Inferior parietal cortex (tissue), 1 donor: ENCODE measurements around the gene CACNA1C.

Source experiments
- DNase-seq: peaks from one replicate; pipeline ENCODE4 v3.0.0-alpha.2; 2016; ENCODE audit errors: extremely low spot score

Gene CACNA1C

DNA sequence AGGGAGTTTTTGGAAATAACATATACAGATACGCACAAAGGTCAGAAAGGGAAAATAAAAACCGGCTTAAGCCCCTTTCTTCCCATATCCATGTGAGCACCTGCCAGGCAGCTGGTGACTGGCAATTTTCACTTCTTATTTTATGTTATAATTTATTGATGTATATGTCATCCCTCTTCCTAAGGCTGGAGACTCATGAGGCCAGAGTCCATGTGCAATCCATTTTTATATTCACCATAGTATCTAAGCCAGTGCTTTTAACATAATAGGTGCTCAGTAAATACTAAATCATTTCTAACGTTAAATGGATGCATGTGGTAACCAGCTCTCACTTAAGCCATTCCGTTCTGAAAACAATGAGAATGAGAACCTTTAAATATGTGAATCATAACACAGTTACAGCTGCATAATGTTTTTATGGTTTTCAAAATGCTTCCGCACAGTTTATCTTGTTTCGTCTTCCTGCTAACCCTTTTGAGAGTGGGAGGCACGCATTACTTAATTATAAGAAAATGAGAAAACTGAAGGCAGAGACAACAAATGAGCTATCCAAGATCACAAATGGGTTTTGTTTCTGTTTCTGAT, 178.3 kb downstream of the CACNA1C start:
- DNase-seq, result no peak

DNA sequence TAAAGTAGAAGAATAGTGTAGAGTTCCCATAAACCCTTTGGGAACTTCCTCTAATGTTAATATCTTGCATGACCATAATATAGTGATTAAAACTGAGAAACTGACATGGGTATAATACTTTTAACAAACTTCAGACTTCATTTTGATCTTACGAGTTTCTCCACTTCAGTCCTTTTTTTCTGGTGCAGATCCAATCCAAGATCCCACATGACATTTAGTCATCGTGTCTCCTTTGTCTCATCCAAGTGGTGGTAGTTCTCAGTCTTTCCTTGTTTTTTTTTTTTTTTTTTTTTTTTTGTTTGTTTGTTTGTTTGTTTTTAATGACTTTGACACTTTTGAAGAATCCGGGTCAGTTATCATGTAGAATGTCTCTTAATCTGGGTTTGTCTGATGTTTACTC, 179.2 kb downstream of the CACNA1C start:
- DNase-seq, result no peak

DNA sequence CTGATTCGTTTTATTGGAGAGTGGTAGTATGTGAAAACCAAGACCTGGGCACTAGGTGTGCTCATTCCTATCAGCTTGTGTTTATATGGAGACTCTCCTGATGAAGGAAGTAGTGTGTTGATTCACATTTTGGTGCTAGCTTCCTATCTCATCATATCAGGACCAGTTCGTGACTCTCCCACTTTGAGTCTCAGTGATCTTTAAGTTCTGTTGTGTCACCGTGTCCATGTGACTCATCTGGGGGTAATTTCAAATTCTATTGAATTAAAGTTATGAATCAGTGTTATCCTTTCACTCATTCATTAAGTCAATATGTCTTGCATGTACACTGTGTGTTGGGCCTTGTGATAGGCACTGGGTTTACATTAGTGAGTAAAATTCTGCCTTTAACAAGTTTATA, 180.2 kb downstream of the CACNA1C start:
- no peak for DNase-seq

DNA sequence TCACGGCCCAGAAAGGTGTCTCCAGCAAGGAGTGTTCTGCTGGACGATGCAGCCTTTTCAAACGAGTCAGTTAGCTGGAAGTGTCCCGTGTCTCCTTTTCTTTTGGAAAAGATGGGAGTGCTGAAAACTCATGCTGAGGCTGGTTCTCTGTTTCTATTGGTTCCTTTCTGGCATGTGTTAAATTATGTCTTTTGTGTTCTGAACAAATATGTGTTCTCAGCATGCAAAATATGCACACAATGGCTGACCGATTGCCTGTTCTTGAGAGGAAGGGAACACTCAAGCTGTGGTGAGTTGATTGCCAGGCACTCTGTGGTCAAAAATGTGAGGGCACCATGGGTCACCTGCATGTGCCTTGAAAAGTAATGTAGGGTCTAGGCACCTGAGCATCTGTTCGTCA, 181.3 kb downstream of the CACNA1C start:
- no peak for DNase-seq

DNA sequence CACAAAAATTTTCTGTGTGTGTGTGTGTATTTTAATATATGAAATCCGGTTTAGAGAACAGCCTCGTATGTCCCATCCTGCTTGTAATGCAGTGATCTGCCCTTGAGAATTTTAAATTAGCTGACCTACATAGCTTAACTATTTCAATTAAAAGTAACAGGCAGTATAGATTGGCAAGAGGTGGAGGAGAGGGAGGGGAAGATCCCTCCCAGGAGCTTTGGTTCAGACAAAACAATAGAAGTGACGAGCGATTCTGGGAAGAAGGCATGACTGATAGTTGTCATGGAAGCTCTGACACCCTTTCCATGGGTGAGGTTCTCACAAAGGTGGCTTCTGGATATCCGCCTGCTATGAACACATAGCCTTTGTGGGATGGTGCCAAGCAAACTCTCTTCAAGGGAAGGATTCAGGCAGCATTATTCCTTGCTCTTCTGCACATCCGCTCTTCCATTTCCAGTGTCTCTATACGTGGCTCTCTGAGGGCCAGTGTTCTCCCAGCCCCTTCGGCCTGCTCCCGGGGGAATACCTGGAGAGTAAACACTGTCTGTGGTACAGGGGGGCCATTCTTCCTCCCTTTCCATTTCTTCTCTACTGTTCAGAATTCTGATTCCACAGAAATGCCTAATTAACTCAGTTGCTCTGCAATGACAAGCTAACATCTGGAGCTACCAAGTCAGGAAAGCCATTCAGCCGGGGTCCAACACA, 182.0 kb downstream of the CACNA1C start:
- no peak for DNase-seq

DNA sequence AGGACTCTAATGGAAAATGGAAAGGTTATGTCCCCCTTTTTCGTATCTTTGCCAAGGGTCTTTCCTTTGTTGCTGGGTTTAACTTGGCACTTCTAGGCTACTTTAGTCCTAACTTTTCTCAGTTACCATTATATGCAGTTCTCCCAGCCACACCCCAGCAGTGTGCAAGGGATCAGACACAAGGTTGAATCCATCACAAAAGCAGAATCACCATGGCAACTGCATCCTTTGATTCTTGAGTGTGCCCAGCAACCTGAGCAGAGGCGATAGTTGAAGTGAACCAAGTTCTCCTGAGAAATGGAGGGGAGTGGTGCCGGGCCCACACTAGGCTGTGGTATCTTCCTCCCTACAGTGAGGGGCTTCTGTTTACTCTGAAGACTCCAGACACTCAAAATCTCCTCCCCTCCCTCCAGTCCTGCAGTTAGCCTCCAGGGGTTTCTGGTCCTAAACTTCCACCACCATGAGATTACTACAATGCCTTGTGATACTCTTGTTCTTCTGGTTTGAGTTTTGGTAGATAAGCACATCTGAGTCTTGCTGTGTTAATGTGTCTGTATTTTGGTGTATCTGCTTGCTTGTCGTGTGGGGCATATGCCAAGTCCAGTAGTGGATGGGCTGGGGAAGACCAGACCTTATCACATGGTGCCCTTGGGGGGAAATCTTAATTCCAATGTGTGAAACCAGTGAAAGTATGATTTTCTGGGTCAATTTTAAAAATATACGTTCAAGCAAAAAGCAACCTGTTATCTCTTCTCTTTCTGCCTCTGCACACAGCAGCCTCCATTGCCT, 183.9 kb downstream of the CACNA1C start:
- DNase-seq, result no peak

DNA sequence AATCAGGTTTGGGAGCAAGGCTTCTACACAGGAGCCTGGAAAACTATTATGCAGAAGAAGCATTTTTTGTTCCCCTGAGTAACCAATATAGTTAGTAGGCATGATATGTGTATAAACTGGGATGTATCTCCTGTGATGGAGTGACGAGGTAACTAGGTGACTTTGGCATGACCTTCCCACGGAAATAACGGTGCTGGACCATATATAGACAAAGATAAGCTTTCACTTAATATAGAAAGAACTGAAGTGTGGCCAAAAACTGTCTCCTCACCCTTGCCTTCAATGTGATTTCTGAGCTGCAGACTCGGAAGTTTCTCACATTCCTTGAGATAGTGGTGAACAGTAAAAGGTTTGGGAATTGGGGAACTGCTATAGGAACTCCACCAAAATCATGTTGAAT, 185.3 kb downstream of the CACNA1C start:
- DNase-seq, result no peak

DNA sequence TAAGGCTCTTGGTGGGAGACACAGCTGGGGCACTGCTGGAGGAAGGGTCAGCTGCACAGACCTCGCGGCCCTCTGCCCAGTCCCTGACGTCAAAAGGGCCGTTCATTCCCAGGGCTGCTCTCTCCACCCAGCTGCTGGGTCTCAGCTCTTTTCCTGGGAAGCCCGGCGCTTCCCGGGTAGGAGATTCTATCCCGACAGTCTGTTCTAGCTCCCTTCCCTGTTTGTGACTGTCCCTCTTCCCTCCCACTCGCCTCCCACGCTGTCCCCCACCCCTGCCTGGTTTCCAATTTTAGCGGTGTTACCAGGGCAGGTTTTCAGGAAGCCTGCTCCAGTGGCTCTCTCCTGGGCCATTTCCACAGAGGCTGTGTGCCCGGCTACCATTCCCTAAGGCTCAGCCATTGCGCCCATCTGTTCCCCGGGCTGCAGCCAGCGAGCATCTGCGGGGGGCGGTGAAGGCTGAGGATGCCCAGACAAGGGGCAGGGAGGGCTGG, 186.6 kb downstream of the CACNA1C start:
- no peak for DNase-seq

DNA sequence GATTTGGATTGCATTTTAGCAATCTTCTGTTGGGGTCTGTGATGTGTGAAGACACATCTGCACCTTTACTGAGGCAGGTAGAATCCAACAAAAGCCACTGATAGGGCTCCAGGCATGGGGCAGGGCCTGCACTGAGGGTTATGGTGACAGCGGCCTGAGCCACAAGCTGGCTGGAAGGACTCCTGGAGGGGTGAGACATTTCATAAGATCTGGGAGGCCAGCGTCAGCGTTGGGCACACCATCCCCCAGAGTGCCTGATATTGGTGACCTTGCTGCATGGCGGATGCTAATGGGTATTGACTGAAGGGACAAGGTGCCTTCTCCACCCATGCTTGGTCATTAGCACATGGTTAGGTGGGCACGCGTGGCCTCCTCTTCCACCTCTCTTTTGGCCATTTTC, 187.6 kb downstream of the CACNA1C start:
- DNase-seq, result no peak

DNA sequence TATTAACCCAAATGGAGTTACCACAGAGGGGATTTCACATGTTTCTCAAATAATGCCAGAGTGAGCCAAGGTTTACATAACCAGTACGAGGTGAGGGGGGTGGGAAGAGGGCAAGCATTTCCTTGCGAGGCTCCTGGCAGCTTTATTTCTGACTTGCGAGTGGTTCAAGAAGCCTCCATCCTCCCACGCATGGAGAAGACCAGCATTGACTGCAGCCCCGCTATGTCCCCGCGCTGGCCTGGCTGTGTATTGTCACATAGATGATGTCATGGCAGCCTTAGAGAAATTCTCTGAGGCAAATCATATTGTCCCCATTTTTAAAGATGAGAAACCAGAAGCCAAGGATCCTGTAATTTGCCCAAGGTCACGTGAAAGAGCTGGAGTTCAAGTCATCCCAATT, 188.2 kb downstream of the CACNA1C start:
- no peak for DNase-seq

DNA sequence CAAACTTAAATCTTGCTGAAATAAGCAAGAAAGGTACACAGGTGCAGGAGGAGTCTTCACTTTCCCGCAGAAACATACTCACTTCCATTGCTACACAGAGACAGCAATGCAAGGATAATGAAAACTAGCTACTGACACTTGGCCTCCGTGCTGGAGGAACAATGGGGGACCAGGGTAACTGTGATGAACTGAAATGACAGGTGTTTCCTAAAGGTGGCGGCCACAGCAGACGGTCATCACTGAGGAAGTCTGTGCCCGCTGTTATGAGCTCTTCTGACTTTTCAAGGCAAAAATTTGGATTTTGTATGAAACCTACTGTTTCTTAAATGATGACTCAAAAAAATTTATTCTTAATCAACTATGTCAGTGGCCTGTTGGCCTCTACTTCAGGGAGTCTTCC, 189.4 kb downstream of the CACNA1C start:
- no peak for DNase-seq

DNA sequence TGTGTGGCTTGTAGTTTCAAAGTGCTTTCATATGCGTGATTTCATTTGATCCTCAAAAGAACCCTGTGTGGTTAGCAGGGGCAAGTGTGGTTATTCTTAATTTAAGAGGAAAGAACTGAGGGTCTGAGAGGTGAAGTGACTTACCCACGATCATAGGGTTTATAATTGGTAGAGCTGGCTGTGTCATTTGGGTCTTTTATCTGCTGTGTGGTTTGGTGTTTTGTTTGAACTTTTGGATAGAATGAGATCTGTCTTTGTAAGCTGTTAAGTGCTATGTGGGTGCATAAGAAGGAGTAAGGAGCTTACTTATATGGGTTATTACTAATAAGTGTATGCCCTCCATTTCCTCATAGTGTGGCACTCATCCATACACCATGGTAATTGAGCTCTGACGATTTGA, 190.0 kb downstream of the CACNA1C start:
- DNase-seq, result no peak

DNA sequence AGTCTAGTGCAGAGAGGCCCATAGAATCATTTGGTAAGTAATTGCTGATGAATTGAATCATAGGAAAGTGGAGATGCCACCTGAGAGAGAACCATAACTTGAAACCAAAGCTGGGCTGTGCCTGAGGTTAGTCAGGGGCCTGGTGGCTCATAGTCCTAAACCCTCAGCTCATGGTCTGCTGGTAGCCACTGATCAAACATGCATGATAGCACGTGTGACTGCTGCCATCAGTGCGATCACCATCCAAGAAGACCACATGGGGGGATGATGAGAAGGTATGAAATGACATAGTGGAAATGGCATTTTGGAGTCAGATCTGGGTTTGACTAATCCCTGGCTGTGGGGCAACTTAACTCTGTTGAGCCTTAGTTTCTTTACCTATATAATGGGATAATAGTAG, 190.5 kb downstream of the CACNA1C start:
- no peak for DNase-seq

DNA sequence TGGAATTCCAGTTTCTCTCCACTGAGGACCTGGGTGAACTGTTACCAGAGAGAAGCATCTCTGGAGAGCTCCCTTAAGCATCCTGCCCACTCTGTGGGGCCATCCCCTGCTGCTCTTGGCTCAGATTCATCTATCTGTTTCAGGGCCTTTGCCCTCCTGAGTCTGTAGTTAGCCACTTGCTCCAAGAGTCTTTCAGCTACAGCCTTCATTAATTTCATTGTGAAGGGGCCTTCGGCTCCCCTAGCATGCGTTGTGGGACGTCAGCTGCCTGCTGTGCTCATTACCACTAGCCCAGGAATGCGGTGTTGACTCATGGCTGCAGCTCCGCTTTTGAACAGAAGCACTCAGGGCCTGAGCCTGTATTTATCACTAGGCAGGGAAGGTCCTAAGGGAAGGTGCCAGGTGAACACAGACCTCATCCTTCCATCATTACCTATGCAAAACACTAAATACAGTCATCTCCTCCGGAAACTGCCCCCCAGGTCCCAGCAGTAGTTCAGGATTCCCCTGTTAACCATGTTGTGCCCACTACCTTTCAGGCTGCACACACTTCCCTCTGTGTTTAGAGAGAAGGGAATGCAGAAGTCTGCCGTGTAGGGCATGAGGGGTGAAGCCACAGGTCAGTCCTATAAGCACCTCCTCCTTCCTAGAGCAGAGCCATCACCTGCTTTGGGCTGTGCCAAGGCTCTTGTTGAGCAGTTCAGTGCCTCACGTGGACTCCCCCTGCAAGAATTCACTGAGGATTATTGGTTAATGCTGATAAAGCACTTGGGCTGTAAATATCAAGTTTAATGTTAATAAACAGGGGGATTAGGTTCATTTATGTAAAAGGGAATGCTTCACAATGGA, 191.4 kb downstream of the CACNA1C start:
- DNase-seq, result no peak

DNA sequence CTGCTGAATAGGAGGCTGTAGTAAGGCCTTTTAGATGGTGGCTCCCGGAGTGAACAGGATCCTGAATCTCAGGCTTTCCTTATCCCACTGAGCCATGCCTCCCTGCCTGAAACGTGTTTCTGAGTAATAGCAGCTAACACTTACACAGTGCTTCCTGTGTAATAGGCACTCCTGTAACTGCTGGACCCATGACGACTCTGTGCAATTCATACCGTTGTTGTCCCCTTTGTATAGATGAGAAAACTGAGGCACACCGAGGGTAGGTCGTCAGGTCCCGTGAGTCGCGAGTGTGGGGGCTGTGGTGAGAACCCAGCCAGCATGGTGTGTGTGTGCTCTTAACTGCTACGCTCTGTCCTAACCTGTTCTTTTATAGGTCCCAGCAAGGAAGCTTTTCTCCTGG, 193.6 kb downstream of the CACNA1C start:
- DNase-seq, result no peak

DNA sequence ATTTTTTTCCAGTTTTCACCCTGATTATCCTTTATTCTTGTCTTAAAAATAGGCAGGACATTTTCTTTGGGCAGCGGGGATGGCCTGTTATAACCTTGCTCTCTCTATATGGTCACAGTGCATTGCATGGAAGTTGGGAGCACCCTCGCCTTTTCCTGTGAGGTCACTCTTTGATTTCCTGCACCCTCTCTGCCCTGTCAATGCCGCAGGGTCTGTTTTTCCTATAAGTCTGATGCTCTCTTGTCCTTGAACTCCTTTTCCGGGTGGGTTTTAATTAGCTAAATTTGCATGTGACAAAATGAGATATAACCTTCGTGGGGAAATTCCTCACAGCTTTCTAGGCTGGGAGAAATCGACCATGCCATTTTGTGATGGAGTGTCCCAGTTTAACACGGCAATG, 194.3 kb downstream of the CACNA1C start:
- no peak for DNase-seq

DNA sequence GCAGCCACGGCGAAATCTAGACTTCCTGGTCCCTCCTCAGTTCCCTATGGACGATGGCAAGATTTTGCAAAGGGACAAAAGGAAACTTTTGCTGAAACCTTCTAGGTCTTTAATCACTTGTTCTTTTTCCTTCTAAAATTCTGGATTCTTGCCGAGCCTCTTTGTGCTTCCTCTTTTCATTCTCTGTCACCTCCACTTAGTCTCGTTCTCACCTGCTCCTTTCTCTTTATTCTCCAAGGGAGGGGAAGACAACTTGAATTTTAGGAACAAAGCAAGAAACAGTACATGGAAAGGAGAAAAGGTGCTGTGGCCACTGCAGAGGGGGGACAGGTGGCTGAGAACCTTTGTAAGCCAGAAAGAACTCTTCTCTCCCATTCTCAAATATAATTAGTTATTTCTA, 194.8 kb downstream of the CACNA1C start:
- DNase-seq, result no peak

DNA sequence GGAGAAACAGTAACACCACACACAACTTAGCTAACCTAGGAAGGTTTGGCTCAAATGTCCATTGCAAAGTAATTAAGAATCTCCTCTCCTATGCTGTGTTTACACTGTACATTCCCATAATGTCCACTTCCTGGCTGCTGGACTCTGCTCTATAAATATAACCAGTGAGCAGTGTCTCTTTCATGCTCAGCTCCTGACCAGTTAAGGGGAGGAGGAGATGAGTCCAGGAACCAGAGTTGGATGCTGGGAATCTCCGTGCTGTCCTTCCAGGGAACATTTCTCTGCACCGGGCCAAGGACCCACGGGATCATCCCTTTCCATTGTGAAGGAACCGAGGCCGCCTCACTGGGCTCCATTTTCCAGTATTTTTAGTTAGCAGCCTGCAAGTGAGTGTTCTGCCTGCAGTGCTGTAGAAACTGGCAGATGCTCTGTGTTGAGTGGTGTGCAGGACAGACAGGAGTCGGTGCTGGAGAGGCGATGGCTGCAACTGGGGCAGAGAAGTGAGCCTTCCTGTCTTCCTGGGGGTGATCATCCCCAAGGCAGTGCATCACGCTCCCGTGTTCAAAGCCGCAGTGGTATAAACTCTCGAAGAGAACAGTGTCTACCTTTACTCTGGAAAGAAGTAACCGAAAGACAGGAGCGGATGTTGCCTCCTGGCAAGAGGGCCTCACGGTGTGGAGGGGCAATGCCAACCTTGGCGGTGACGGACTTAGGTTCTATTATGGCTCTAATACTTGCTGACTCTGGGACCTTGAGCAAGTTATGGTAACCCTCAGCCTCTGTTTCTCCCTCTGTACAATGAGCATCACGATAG, 195.5 kb downstream of the CACNA1C start:
- DNase-seq, result no peak

DNA sequence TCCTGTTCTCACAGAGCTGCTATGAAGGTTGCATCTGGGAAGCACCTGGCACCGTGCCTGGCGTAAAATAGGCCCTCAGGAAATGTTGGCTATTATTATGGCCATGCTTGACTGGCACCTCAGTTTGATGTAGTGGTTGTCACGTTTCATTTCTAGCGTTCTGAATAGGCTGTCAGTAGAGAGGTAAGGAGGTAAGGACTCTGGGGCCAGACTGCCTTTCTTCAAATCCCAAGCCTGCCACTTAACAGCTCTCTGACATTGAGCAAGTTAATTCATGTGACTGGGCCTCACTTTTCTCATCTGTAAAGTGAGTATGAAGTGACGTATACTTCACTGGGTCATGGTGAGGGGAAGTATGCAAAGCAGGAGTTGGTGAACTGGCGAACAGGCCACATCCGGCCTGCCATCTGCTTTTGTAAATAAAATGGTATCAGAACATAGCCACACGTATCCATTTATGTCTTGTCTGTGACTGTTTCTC, 196.2 kb downstream of the CACNA1C start:
- DNase-seq, result no peak

DNA sequence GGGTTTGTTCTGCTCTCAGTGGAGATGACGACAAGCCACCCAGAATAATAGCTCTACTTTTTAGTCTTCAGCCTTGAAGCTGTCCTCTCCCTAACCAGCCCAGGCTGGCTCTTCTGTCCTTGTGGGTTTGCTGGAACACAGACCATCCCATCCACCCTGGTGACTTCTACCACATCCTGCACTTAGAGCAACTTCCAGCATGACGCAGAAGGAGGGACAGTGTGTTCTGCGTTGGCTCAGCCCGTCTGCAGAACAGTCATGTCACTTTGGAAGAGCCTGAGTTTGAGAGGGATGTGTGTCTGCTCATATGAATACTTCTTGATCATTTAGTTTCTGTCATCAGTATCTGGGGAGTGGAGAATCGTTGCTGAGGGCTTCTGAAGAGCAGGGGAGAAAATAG, 198.0 kb downstream of the CACNA1C start:
- no peak for DNase-seq
